ENCODE measurements around the gene KPNA3.

DNA sequence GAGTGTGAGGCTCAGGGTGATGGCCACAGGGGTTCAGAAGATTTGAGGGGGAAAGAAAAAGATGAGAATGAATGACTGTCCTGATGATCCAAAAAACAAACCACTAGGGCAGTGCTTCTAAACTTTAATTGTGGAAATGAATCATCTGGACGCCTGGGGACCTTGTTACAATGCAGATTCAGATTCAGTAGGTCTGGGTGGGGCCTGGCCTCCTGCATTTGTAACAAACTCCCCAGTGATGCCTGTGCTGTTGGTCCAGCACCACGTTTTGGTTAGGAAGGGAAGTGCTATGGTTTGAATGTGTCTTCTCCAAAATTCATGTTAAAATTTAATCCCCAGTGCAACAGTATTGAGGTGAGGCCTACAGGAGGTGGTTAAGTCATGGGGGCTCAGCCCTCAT is 49.5 kb upstream of the KPNA3 start:
- TF ChIP-seq, protein P1, sequence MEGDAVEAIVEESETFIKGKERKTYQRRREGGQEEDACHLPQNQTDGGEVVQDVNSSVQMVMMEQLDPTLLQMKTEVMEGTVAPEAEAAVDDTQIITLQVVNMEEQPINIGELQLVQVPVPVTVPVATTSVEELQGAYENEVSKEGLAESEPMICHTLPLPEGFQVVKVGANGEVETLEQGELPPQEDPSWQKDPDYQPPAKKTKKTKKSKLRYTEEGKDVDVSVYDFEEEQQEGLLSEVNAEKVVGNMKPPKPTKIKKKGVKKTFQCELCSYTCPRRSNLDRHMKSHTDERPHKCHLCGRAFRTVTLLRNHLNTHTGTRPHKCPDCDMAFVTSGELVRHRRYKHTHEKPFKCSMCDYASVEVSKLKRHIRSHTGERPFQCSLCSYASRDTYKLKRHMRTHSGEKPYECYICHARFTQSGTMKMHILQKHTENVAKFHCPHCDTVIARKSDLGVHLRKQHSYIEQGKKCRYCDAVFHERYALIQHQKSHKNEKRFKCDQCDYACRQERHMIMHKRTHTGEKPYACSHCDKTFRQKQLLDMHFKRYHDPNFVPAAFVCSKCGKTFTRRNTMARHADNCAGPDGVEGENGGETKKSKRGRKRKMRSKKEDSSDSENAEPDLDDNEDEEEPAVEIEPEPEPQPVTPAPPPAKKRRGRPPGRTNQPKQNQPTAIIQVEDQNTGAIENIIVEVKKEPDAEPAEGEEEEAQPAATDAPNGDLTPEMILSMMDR (IDR thresholded peaks at IDR 0.05): no peak
- no peak for TF ChIP-seq POLR2A (IDR thresholded peaks at IDR 0.05)

All from right lobe of liver (tissue), 4 donors.